ENCODE data around the gene MRTFA. TPM values are rescaled to one million over a fixed set of nuclear protein-coding genes. Genes with fewer than 3 reads are reported as not detected.
"Not testable (repeated sequence)": the region's sequence is repeated elsewhere in the genome, so short reads cannot be mapped to it uniquely, and the experiment has no call there.

Gene MRTFA
- total and polyA plus RNA-seq, 4 donors = 7.5 to 22.0 (median 9.6) TPM

DNA sequence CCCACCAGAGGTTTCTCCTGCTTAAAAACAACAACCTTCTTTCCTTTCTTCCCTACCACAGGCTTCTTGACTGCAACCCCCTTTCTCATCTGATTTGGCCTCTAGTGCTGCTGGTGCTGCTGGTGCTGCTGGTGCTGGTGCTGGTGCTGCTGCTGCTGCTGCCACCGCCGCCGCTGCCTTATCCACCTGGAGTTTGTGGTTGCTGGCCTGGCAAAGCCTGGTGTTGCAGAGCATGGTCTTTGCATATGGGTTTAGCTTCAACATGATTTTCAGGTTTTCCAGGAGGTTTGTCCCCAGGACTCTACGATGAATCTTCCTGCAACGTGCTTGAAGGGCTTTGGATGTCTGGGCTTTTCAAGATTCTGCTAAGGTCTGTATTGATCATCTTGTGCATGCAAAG, 49.7 kb downstream of the MRTFA start:
- no peak overlapping the region for H3K27ac ChIP-seq (ENCODE audit: low read depth in 1 of 2, low read length in 2 of 2)
- TF ChIP-seq, protein P1, sequence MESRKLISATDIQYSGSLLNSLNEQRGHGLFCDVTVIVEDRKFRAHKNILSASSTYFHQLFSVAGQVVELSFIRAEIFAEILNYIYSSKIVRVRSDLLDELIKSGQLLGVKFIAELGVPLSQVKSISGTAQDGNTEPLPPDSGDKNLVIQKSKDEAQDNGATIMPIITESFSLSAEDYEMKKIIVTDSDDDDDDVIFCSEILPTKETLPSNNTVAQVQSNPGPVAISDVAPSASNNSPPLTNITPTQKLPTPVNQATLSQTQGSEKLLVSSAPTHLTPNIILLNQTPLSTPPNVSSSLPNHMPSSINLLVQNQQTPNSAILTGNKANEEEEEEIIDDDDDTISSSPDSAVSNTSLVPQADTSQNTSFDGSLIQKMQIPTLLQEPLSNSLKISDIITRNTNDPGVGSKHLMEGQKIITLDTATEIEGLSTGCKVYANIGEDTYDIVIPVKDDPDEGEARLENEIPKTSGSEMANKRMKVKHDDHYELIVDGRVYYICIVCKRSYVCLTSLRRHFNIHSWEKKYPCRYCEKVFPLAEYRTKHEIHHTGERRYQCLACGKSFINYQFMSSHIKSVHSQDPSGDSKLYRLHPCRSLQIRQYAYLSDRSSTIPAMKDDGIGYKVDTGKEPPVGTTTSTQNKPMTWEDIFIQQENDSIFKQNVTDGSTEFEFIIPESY (IDR thresholded peaks at IDR 0.05) = no peak
- TF ChIP-seq, protein P2, sequence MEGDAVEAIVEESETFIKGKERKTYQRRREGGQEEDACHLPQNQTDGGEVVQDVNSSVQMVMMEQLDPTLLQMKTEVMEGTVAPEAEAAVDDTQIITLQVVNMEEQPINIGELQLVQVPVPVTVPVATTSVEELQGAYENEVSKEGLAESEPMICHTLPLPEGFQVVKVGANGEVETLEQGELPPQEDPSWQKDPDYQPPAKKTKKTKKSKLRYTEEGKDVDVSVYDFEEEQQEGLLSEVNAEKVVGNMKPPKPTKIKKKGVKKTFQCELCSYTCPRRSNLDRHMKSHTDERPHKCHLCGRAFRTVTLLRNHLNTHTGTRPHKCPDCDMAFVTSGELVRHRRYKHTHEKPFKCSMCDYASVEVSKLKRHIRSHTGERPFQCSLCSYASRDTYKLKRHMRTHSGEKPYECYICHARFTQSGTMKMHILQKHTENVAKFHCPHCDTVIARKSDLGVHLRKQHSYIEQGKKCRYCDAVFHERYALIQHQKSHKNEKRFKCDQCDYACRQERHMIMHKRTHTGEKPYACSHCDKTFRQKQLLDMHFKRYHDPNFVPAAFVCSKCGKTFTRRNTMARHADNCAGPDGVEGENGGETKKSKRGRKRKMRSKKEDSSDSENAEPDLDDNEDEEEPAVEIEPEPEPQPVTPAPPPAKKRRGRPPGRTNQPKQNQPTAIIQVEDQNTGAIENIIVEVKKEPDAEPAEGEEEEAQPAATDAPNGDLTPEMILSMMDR (IDR thresholded peaks at IDR 0.05; ENCODE audit: low read depth, low read length, missing input control) = no peak
- TF ChIP-seq, protein P3, sequence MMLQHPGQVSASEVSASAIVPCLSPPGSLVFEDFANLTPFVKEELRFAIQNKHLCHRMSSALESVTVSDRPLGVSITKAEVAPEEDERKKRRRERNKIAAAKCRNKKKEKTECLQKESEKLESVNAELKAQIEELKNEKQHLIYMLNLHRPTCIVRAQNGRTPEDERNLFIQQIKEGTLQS (IDR thresholded peaks at IDR 0.05) = no peak
- TF ChIP-seq, protein P4, sequence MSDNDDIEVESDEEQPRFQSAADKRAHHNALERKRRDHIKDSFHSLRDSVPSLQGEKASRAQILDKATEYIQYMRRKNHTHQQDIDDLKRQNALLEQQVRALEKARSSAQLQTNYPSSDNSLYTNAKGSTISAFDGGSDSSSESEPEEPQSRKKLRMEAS (IDR thresholded peaks at IDR 0.05) = no peak
- TF ChIP-seq GABPA (IDR thresholded peaks at IDR 0.05 in 1 of 2, conservative IDR thresholded peaks at IDR 0.05 in 1 of 2) (no peak), RAD21 (IDR thresholded peaks at IDR 0.05) (no peak), SP1 (IDR thresholded peaks at IDR 0.05) (no peak), JUND (IDR thresholded peaks at IDR 0.05) (no peak)
- TF ChIP-seq, protein P5, sequence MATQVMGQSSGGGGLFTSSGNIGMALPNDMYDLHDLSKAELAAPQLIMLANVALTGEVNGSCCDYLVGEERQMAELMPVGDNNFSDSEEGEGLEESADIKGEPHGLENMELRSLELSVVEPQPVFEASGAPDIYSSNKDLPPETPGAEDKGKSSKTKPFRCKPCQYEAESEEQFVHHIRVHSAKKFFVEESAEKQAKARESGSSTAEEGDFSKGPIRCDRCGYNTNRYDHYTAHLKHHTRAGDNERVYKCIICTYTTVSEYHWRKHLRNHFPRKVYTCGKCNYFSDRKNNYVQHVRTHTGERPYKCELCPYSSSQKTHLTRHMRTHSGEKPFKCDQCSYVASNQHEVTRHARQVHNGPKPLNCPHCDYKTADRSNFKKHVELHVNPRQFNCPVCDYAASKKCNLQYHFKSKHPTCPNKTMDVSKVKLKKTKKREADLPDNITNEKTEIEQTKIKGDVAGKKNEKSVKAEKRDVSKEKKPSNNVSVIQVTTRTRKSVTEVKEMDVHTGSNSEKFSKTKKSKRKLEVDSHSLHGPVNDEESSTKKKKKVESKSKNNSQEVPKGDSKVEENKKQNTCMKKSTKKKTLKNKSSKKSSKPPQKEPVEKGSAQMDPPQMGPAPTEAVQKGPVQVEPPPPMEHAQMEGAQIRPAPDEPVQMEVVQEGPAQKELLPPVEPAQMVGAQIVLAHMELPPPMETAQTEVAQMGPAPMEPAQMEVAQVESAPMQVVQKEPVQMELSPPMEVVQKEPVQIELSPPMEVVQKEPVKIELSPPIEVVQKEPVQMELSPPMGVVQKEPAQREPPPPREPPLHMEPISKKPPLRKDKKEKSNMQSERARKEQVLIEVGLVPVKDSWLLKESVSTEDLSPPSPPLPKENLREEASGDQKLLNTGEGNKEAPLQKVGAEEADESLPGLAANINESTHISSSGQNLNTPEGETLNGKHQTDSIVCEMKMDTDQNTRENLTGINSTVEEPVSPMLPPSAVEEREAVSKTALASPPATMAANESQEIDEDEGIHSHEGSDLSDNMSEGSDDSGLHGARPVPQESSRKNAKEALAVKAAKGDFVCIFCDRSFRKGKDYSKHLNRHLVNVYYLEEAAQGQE (IDR thresholded peaks at IDR 0.05) = no peak
- H3K27me3 ChIP-seq (ENCODE audit: control insufficient read depth in 4 of 4, insufficient read depth in 4 of 4, low read length in 3 of 4) = no peaks in the 10 kb centered on the region
- no peaks in the 10 kb centered on the region for H3K4me1 ChIP-seq (ENCODE audit: control insufficient read depth in 4 of 4, insufficient read depth in 4 of 4, low read length in 3 of 4)
- DNase-seq (ENCODE audit: low spot score) = no peak
- no peak overlapping the region for H3K4me3 ChIP-seq (ENCODE audit: low read depth in 1 of 3, low read length in 3 of 3)
- H3K9me3 ChIP-seq (ENCODE audit: control insufficient read depth in 4 of 4, low read length in 3 of 4) = no peaks in the 10 kb centered on the region
- no peaks in the 10 kb centered on the region for H3K36me3 ChIP-seq (ENCODE audit: control insufficient read depth in 4 of 4, insufficient read depth in 3 of 4, low read depth in 1 of 4, low read length in 3 of 4)
- 98% methylated on average over 5 of the region's 5 CpGs for WGBS
- H3K9ac ChIP-seq (ENCODE audit: low read depth in 1 of 2, low read length in 2 of 2) = no peak overlapping the region

DNA sequence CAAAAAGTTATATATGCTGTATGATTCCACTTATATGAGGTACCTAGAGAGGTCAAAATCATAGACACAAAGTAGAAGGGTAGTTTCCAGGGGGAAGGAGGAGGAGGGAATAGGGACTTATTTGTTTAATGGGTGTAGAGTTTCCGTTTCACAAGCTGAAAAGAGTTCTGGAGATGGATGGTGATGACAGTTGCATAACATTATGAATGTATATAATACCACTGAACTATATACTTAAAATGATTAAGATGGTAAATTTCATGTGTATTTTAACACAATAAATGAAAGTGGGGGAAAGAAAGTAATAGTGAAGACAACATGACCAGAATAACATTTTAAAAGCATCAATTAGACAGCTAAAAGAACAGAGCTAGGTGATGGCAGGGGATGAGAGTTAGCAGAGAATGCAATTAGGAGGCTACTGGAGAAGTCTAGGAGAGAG, 51.2 kb downstream of the MRTFA start:
- no peaks in the 10 kb centered on the region for H3K4me1 ChIP-seq (ENCODE audit: control insufficient read depth in 4 of 4, insufficient read depth in 4 of 4, low read length in 3 of 4)
- H3K27ac ChIP-seq (ENCODE audit: low read depth in 1 of 2, low read length in 2 of 2) = no peak overlapping the region
- no peak overlapping the region for H3K4me3 ChIP-seq (ENCODE audit: low read depth in 1 of 3, low read length in 3 of 3)
- H3K36me3 ChIP-seq (ENCODE audit: control insufficient read depth in 4 of 4, insufficient read depth in 3 of 4, low read depth in 1 of 4, low read length in 3 of 4) = no peaks in the 10 kb centered on the region
- TF ChIP-seq, protein P5 (IDR thresholded peaks at IDR 0.05) = no peak
- no peaks in the 10 kb centered on the region for H3K27me3 ChIP-seq (ENCODE audit: control insufficient read depth in 4 of 4, insufficient read depth in 4 of 4, low read length in 3 of 4)
- no peak for DNase-seq (ENCODE audit: low spot score)
- 83% methylated on average over 1 of the region's 1 CpG for WGBS
- H3K9ac ChIP-seq (ENCODE audit: low read depth in 1 of 2, low read length in 2 of 2) = no peak overlapping the region
- no peaks in the 10 kb centered on the region for H3K9me3 ChIP-seq (ENCODE audit: control insufficient read depth in 4 of 4, low read length in 3 of 4)

DNA sequence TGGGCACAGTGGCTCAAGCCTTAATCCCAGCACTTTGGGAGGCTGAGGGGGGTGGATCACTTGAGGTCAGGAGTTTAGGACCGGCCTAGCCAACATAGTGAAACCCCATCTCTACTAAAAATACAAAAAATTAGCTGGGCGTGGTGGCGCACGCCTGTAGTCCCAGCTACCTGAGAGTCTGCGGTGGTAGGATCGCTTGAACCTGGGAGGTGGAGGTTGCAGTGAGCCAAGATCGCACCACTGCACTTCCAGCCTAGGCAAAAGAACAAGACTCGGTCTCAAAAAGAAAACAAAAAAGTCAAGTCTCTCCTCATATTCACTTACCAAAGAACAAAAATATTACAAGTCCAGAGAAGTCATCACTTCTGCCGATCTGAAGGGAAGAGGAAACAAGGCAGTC, 51.8 kb downstream of the MRTFA start:
- DNase-seq (ENCODE audit: low spot score); H3K9ac ChIP-seq (ENCODE audit: low read depth in 1 of 2, low read length in 2 of 2); H3K27me3 ChIP-seq (ENCODE audit: control insufficient read depth in 4 of 4, insufficient read depth in 4 of 4, low read length in 3 of 4); H3K36me3 ChIP-seq (ENCODE audit: control insufficient read depth in 4 of 4, insufficient read depth in 3 of 4, low read depth in 1 of 4, low read length in 3 of 4); H3K4me1 ChIP-seq (ENCODE audit: control insufficient read depth in 4 of 4, insufficient read depth in 4 of 4, low read length in 3 of 4); H3K27ac ChIP-seq (ENCODE audit: low read depth in 1 of 2, low read length in 2 of 2); H3K9me3 ChIP-seq (ENCODE audit: control insufficient read depth in 4 of 4, low read length in 3 of 4); H3K4me3 ChIP-seq (ENCODE audit: low read depth in 1 of 3, low read length in 3 of 3): not testable (repeated sequence)
- 95% methylated on average over 9 of the region's 9 CpGs for WGBS
